Measurements from ENCODE around the gene MRC2. TPM values are rescaled to one million over a fixed set of nuclear protein-coding genes. Genes with fewer than 3 reads are reported as not detected.

Gene MRC2
- total RNA-seq, 1 experiment from 2014 or later: 10.7 TPM

DNA sequence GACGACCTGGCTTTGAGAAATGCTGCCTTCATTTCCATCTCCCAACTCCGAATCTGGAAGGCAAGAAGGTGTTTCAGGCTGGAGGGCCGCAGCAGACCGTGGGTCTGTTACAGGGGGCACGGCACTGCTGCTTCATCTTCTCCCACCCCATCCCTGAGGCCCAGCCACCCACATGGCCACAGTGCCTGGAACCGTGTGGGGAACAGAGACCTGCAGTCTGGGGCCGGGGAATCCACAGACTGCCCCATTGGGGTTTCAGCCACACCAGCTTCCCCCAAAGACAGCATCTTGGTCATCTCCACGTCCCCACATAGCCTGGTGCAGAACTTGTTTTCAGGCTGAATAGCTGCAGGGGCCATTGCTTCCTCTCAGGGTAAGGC, 74.2 kb downstream of the MRC2 start (continued):
- TF ChIP-seq, protein P1, sequence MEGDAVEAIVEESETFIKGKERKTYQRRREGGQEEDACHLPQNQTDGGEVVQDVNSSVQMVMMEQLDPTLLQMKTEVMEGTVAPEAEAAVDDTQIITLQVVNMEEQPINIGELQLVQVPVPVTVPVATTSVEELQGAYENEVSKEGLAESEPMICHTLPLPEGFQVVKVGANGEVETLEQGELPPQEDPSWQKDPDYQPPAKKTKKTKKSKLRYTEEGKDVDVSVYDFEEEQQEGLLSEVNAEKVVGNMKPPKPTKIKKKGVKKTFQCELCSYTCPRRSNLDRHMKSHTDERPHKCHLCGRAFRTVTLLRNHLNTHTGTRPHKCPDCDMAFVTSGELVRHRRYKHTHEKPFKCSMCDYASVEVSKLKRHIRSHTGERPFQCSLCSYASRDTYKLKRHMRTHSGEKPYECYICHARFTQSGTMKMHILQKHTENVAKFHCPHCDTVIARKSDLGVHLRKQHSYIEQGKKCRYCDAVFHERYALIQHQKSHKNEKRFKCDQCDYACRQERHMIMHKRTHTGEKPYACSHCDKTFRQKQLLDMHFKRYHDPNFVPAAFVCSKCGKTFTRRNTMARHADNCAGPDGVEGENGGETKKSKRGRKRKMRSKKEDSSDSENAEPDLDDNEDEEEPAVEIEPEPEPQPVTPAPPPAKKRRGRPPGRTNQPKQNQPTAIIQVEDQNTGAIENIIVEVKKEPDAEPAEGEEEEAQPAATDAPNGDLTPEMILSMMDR (IDR thresholded peaks at IDR 0.05 in 2 of 3, conservative IDR thresholded peaks at IDR 0.05 in 1 of 3; ENCODE audit: borderline replicate concordance in 1 of 3, insufficient read depth in 1 of 3, low read depth in 2 of 3, low read length in 2 of 3): no peak
- TF ChIP-seq, protein P2, sequence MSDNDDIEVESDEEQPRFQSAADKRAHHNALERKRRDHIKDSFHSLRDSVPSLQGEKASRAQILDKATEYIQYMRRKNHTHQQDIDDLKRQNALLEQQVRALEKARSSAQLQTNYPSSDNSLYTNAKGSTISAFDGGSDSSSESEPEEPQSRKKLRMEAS (IDR thresholded peaks at IDR 0.05): no peak
- TF ChIP-seq CEBPB (IDR thresholded peaks at IDR 0.05; ENCODE audit: low read depth): no peak
- TF ChIP-seq FOSL1 (IDR thresholded peaks at IDR 0.05; ENCODE audit: low read depth): no peak
- no peak for TF ChIP-seq EZH2phosphoT487 (IDR thresholded peaks at IDR 0.05; ENCODE audit: borderline replicate concordance)
- TF ChIP-seq EGR1 (IDR thresholded peaks at IDR 0.05; ENCODE audit: low read depth): no peak
- TF ChIP-seq POLR2A (IDR thresholded peaks at IDR 0.05; ENCODE audit: borderline replicate concordance, extremely low read depth, insufficient read depth, insufficient read length): no peak

DNA sequence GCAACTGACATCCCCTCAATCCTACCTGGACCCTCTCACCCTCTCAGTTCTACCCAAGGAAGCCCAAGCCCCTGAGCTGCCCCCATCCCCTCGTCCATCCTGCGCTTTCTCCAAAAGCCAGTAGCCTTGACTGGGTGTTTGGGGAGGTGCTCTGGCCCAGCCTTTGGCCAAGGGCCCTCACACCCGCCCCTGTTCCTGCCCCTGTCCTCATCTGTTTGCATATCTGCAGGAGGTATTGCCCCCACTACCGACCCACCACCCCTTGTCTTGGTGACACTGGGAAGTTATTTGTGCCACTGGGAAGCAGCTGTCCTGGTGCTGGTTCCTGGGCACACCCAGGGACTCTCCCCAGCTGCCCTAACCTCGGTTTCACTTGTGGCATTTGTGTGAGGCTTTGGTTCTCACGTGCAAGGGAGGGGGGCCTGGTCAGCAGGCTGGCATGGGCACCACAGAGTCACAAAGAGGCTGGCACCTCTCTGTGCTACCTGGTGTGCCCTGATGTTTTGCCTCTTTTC, 75.3 kb downstream of the MRC2 start:
- TF ChIP-seq SIN3A (IDR thresholded peaks at IDR 0.05; ENCODE audit: low read depth): no peak
- TF ChIP-seq, protein P1 (IDR thresholded peaks at IDR 0.05 in 2 of 3, conservative IDR thresholded peaks at IDR 0.05 in 1 of 3; ENCODE audit: borderline replicate concordance in 1 of 3, insufficient read depth in 1 of 3, low read depth in 2 of 3, low read length in 2 of 3): no peak
- no peak for TF ChIP-seq SRF (IDR thresholded peaks at IDR 0.05; ENCODE audit: low read depth)
- TF ChIP-seq, protein P3, sequence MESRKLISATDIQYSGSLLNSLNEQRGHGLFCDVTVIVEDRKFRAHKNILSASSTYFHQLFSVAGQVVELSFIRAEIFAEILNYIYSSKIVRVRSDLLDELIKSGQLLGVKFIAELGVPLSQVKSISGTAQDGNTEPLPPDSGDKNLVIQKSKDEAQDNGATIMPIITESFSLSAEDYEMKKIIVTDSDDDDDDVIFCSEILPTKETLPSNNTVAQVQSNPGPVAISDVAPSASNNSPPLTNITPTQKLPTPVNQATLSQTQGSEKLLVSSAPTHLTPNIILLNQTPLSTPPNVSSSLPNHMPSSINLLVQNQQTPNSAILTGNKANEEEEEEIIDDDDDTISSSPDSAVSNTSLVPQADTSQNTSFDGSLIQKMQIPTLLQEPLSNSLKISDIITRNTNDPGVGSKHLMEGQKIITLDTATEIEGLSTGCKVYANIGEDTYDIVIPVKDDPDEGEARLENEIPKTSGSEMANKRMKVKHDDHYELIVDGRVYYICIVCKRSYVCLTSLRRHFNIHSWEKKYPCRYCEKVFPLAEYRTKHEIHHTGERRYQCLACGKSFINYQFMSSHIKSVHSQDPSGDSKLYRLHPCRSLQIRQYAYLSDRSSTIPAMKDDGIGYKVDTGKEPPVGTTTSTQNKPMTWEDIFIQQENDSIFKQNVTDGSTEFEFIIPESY (IDR thresholded peaks at IDR 0.05; ENCODE audit: extremely low read depth, insufficient replicate concordance, low read length): no peak
- TF ChIP-seq JUND (IDR thresholded peaks at IDR 0.05): no peak
- no peak for TF ChIP-seq FOSL1 (IDR thresholded peaks at IDR 0.05; ENCODE audit: low read depth)
- no peak for TF ChIP-seq CEBPB (IDR thresholded peaks at IDR 0.05; ENCODE audit: low read depth)
- TF ChIP-seq, protein P2 (IDR thresholded peaks at IDR 0.05): no peak
- no peak for TF ChIP-seq RAD21 (IDR thresholded peaks at IDR 0.05; ENCODE audit: low read depth)
- no peak for ATAC-seq
- H3K9me3 ChIP-seq (ENCODE audit: control insufficient read depth in 1 of 2, insufficient read depth in 1 of 2, low read depth in 1 of 2, low read length in 2 of 2): peaks cover under 1 to 6% of the 10 kb centered on the region in 2 experiments; a peak in 2 of 4 replicates
- no peaks in the 10 kb centered on the region for H3K79me2 ChIP-seq (ENCODE audit: insufficient read depth, low read length)
- H3K36me3 ChIP-seq (ENCODE audit: control insufficient read depth in 1 of 2, insufficient read depth in 2 of 2, low read length in 2 of 2): no peaks in the 10 kb centered on the region
- peak overlapping the region; percentile 96 for H2AFZ ChIP-seq (ENCODE audit: low read depth, low read length, poor library complexity, severe bottlenecking)
- CTCF ChIA-PET: interaction anchor here (0.8 to 1.6 kb wide), 7 partner anchors 9 to 722 kb away, joined by 3 to 13 read pairs (median 4); no protein-coding TSS in a partner anchor
- no peaks in the 10 kb centered on the region for H4K20me1 ChIP-seq (ENCODE audit: insufficient read depth)
- no peak for DNase-seq (ENCODE audit: low read depth, low spot score)
- H3K9ac ChIP-seq (ENCODE audit: low read length): peak overlapping the region; percentile 68; the same call in 1 of the 2 replicates
- H3K9me2 ChIP-seq (ENCODE audit: insufficient read depth): no peaks in the 10 kb centered on the region
- intact Hi-C loops (cut with micrococcal nuclease): loop anchor here (1.0 to 5.0 kb wide), 3 partner anchors 265 to 703 kb away; no protein-coding TSS in a partner anchor
- H3K4me1 ChIP-seq (ENCODE audit: control insufficient read depth in 1 of 2, insufficient read depth in 2 of 2, low read length in 2 of 2): peaks cover 18 to 32% of the 10 kb centered on the region in 2 experiments
- no peaks in the 10 kb centered on the region for H3K27me3 ChIP-seq (ENCODE audit: insufficient read depth, low read length)
- RAD21 ChIA-PET (ENCODE audit: low non-redundant PET in 1 of 2, low total read pairs in 2 of 2, uncharacterized antibody in 2 of 2, unreplicated experiment in 2 of 2): interaction anchor here (0.8 kb wide), 2 partner anchors 281 to 704 kb away, joined by 3 read pairs; no protein-coding TSS in a partner anchor
- POLR2A ChIA-PET: no interaction called here
- BruUV-seq (replicated peaks): no TSS peak
- H3K4me3 ChIP-seq (replicated peaks in 1 of 2; ENCODE audit: low read depth in 1 of 2, low read length in 2 of 2): peak overlapping the region in 1 of 2 experiments; percentile 63; a peak in 2 of 4 replicates
- peak overlapping the region; percentile 98 for H3K4me2 ChIP-seq (ENCODE audit: low read length)
- H3K27ac ChIP-seq (ENCODE audit: low read depth, low read length): no peak overlapping the region; the same call in 1 of the 2 replicates
